BJ (cell line): ENCODE measurements around the gene CCDC7. TPM values are rescaled to one million over a fixed set of nuclear protein-coding genes. Genes with fewer than 3 reads are reported as not detected.

Source experiments
- CTCF ChIA-PET: fragments of 350-600 bp; formaldehyde crosslinking; extraction: SDS; loops from one replicate; lab custom pipeline; 2021; ENCODE audit warnings: antibody characterized with exemption, inconsistent platforms; lab: Yijun Ruan, JAX
- POLR2A ChIA-PET: fragments of 300-600 bp; sonication (Branson Sonifier 250); formaldehyde crosslinking; extraction: SDS; loops from one replicate; lab custom pipeline; 2021; ENCODE audit warnings: antibody characterized with exemption; lab: Charles Lee
- DNase-seq: peaks from one replicate; pipeline ENCODE4 v3.0.0-alpha.2; 2011; ENCODE audit warnings: low read depth
- H3K27me3 ChIP-seq: 2 replicates; pipeline ENCODE4 v1.6.0; 2011; ENCODE audit warnings: low read length; ENCODE audit not compliant: control insufficient read depth, insufficient read depth
- H3K36me3 ChIP-seq: 2 replicates; pipeline ENCODE4 v1.5.1; 2011; ENCODE audit warnings: low read length; ENCODE audit not compliant: control insufficient read depth, insufficient read depth
- H3K4me3 ChIP-seq: 2 replicates; pipeline ENCODE4 v1.5.1; 2011; ENCODE audit warnings: low read depth, mild to moderate bottlenecking, control low read depth, low read length
- CTCF ChIP-seq: IDR thresholded peaks from 2 replicates; pipeline ENCODE4 v1.5.1; 2011; ENCODE audit warnings: low read depth, mild to moderate bottlenecking, control low read depth, inconsistent platforms, low read length, moderate library complexity; ENCODE audit not compliant: insufficient read depth
- polyA plus RNA-seq: library from polyadenylated mRNA; depleted of rRNA; stranded (reverse); fragments of >200 nt; gene quantifications from 2 replicates; pipeline ENCODE4 v1.2.3, GENCODE V29; 2011

Gene CCDC7
- polyA plus RNA-seq, 1 experiment: 0.52 TPM

- no peaks in the 10 kb centered on the region for H3K36me3 ChIP-seq
- no peak for TF ChIP-seq CTCF
- ChIA-PET POLR2A (no interaction called here), CTCF (no interaction called here)
- DNase-seq: no peak
- no peaks in the 10 kb centered on the region for H3K27me3 ChIP-seq
- no peak overlapping the region for H3K4me3 ChIP-seq
These were observed 401.0 kb downstream of the CCDC7 start for GRCh38 chr10:32846974-32847373.

GRCh38 chr10:32851301-32851700 is 405.4 kb downstream of the CCDC7 start:
- Histone ChIP-seq H3K27me3 (no peaks in the 10 kb centered on the region), H3K36me3 (no peaks in the 10 kb centered on the region), H3K4me3 (no peak overlapping the region)
- DNase-seq: no peak
- TF ChIP-seq CTCF: no peak
- ChIA-PET CTCF (no interaction called here), POLR2A (no interaction called here)

GRCh38 chr10:32854435-32854834 is 408.5 kb downstream of the CCDC7 start:
- Histone ChIP-seq H3K4me3 (no peak overlapping the region), H3K27me3 (no peaks in the 10 kb centered on the region), H3K36me3 (no peaks in the 10 kb centered on the region)
- ChIA-PET CTCF (no interaction called here), POLR2A (no interaction called here)
- TF ChIP-seq CTCF: no peak
- DNase-seq: no peak

- no peak for DNase-seq
- TF ChIP-seq CTCF: no peak
- ChIA-PET POLR2A (no interaction called here), CTCF (no interaction called here)
- H3K27me3 ChIP-seq: no peaks in the 10 kb centered on the region
- no peaks in the 10 kb centered on the region for H3K36me3 ChIP-seq
- no peak overlapping the region for H3K4me3 ChIP-seq
These were observed 419.2 kb downstream of the CCDC7 start for GRCh38 chr10:32865170-32865569.

- TF ChIP-seq CTCF: no peak
- POLR2A ChIA-PET: no interaction called here
- H3K4me3 ChIP-seq: no peak overlapping the region
- no peak for DNase-seq
- H3K36me3 ChIP-seq: no peaks in the 10 kb centered on the region
- H3K27me3 ChIP-seq: no peaks in the 10 kb centered on the region
- CTCF ChIA-PET: no interaction called here
These were observed 432.0 kb downstream of the CCDC7 start for GRCh38 chr10:32877915-32878314.
